ENCODE measurements around the gene TEDC1. TPM values are rescaled to one million over a fixed set of nuclear protein-coding genes. Genes with fewer than 3 reads are reported as not detected.

The TEDC1 gene
- polyA plus RNA-seq (2013, experiment 1 of 2; ENCODE audit: insufficient read length) = 8.2 TPM
- 7.3 TPM for polyA plus RNA-seq (2013, experiment 2 of 2; ENCODE audit: insufficient read length)

- DNase-seq = peak; percentile 100
Observed at GRCh38 chr14:105490572-105491365, at the start of gene TEDC1. Gene TEDC1 (plus strand): TSS chr14:105491246. CDS start chr14:105491376, 130 bp downstream.

- no peak for DNase-seq
Observed at GRCh38 chr14:105442125-105442524, 48.9 kb upstream of the TEDC1 start.

GRCh38 chr14:105442834-105443233, 48.2 kb upstream of the TEDC1 start:
- DNase-seq = no peak

- DNase-seq = no peak
Observed at GRCh38 chr14:105444859-105445258, 46.2 kb upstream of the TEDC1 start.

GRCh38 chr14:105445290-105445689, 45.8 kb upstream of the TEDC1 start:
- DNase-seq = no peak

GRCh38 chr14:105445901-105446845, 44.9 kb upstream of the TEDC1 start:
- DNase-seq = no peak

- no peak for DNase-seq
Observed at GRCh38 chr14:105446971-105447370, 44.1 kb upstream of the TEDC1 start.

GRCh38 chr14:105447651-105448640, 43.1 kb upstream of the TEDC1 start:
- DNase-seq = no peak

- peak; percentile 64 for DNase-seq
Observed at GRCh38 chr14:105448706-105449111, 42.3 kb upstream of the TEDC1 start.

- no peak for DNase-seq
Observed at GRCh38 chr14:105449276-105450122, 41.5 kb upstream of the TEDC1 start.

- no peak for DNase-seq
Observed at GRCh38 chr14:105450123-105450505, 40.9 kb upstream of the TEDC1 start.

- DNase-seq = no peak
Observed at GRCh38 chr14:105450864-105451720, 40.0 kb upstream of the TEDC1 start.

GRCh38 chr14:105452963-105453362, 38.1 kb upstream of the TEDC1 start:
- no peak for DNase-seq

- DNase-seq = no peak
Observed at GRCh38 chr14:105453847-105454246, 37.2 kb upstream of the TEDC1 start.

- no peak for DNase-seq
Observed at GRCh38 chr14:105455086-105455640, 35.9 kb upstream of the TEDC1 start.

- no peak for DNase-seq
Observed at GRCh38 chr14:105455766-105456660, 35.0 kb upstream of the TEDC1 start.

GRCh38 chr14:105456736-105457617, 34.1 kb upstream of the TEDC1 start:
- no peak for DNase-seq

- no peak for DNase-seq
Observed at GRCh38 chr14:105458010-105458409, 33.0 kb upstream of the TEDC1 start.

All from fibroblast of skin of scalp (primary cell).